ENCODE measurements around the gene CYBC1. TPM values are rescaled to one million over a fixed set of nuclear protein-coding genes. Genes with fewer than 3 reads are reported as not detected.

Gene CYBC1
- total RNA-seq, 1 experiment from 2014 or later: 95.4 TPM

- TF ChIP-seq REST (IDR thresholded peaks at IDR 0.05; ENCODE audit: low read depth): no peak
These were observed 35.9 kb upstream of the CYBC1 start (continued) for GRCh38 chr17:82486231-82487094.

- CTCF ChIA-PET: no interaction called here
- Histone ChIP-seq H3K4me1 (ENCODE audit: control insufficient read depth in 1 of 2, insufficient read depth in 2 of 2, low read length in 2 of 2) (no peaks in the 10 kb centered on the region; a peak in 1 of 4 replicates), H3K4me2 (ENCODE audit: low read length) (no peak overlapping the region), H3K79me2 (ENCODE audit: insufficient read depth, low read length) (no peaks in the 10 kb centered on the region), H3K9ac (ENCODE audit: low read length) (no peak overlapping the region), H3K36me3 (ENCODE audit: control insufficient read depth in 1 of 2, insufficient read depth in 2 of 2, low read length in 2 of 2) (peaks cover 36 to 53% of the 10 kb centered on the region in 2 experiments; a peak in 3 of 4 replicates), H3K27ac (ENCODE audit: low read depth, low read length) (no peak overlapping the region), H3K27me3 (ENCODE audit: insufficient read depth, low read length) (no peaks in the 10 kb centered on the region), H3K4me3 (replicated peaks in 1 of 2; ENCODE audit: low read depth in 1 of 2, low read length in 2 of 2) (no peak overlapping the region), H3K9me3 (ENCODE audit: control insufficient read depth in 1 of 2, insufficient read depth in 1 of 2, low read depth in 1 of 2, low read length in 2 of 2) (no peaks in the 10 kb centered on the region), H4K20me1 (ENCODE audit: insufficient read depth) (no peaks in the 10 kb centered on the region), H3K9me2 (ENCODE audit: insufficient read depth) (no peaks in the 10 kb centered on the region), H2AFZ (ENCODE audit: low read depth, low read length, poor library complexity, severe bottlenecking) (no peak overlapping the region)
- RAD21 ChIA-PET (ENCODE audit: low non-redundant PET in 1 of 2, low total read pairs in 2 of 2, uncharacterized antibody in 2 of 2, unreplicated experiment in 2 of 2): no interaction called here
- POLR2A ChIA-PET: no interaction called here
- BruUV-seq (replicated peaks): no TSS peak
- no peak for TF ChIP-seq SRF (IDR thresholded peaks at IDR 0.05; ENCODE audit: low read depth)
- TF ChIP-seq MAX (IDR thresholded peaks at IDR 0.05): no peak
- TF ChIP-seq EGR1 (IDR thresholded peaks at IDR 0.05; ENCODE audit: low read depth): no peak
- TF ChIP-seq ELF1 (IDR thresholded peaks at IDR 0.05; ENCODE audit: borderline replicate concordance, low read depth): no peak
- TF ChIP-seq ATF3 (IDR thresholded peaks at IDR 0.05): no peak
- no peak for TF ChIP-seq CEBPB (IDR thresholded peaks at IDR 0.05; ENCODE audit: low read depth)
- ATAC-seq (no peak), DNase-seq (ENCODE audit: low read depth, low spot score) (no peak)
- intact Hi-C loops (cut with micrococcal nuclease): no loop called here
These were observed 33.3 kb upstream of the CYBC1 start for GRCh38 chr17:82483836-82484235.

Data from HCT116 (cell line).